ENCODE measurements around the gene LCP1. TPM values are rescaled to one million over a fixed set of nuclear protein-coding genes. Genes with fewer than 3 reads are reported as not detected.

LCP1 gene
- total and polyA plus RNA-seq, 2 of the 13 experiments (the other 11 are each of a cell fraction or from before 2014, with no cell fraction given): 1.6 TPM

GRCh38 chr13:46126552-46127357, 55.2 kb downstream of the LCP1 start (continued):
- TF ChIP-seq CREB1 (IDR thresholded peaks at IDR 0.05): no peak
- TF ChIP-seq CREB1 (CRISPR knock-in tag; IDR thresholded peaks at IDR 0.05): no peak
- no peak for TF ChIP-seq ZNF615 (CRISPR knock-in tag; IDR thresholded peaks at IDR 0.05; ENCODE audit: borderline replicate concordance)
- TF ChIP-seq ZNF749 (CRISPR knock-in tag; IDR thresholded peaks at IDR 0.05; ENCODE audit: borderline replicate concordance): no peak
- TF ChIP-seq ZFP1 (CRISPR knock-in tag; IDR thresholded peaks at IDR 0.05): no peak
- TF ChIP-seq NFKB2 (CRISPR knock-in tag; IDR thresholded peaks at IDR 0.05; ENCODE audit: borderline replicate concordance): no peak
- TF ChIP-seq ZUFSP (CRISPR knock-in tag; IDR thresholded peaks at IDR 0.05; ENCODE audit: borderline replicate concordance): no peak
- TF ChIP-seq GABPA (IDR thresholded peaks at IDR 0.05; ENCODE audit: low read depth, low read length): no peak
- TF ChIP-seq GABPA (CRISPR knock-in tag; IDR thresholded peaks at IDR 0.05; ENCODE audit: low read depth): no peak
- TF ChIP-seq ZNF775 (CRISPR knock-in tag; IDR thresholded peaks at IDR 0.05; ENCODE audit: borderline replicate concordance): no peak
- TF ChIP-seq ZBTB37 (CRISPR knock-in tag; IDR thresholded peaks at IDR 0.05): no peak
- no peak for TF ChIP-seq ZHX2 (IDR thresholded peaks at IDR 0.05; ENCODE audit: low read depth)
- TF ChIP-seq ZHX2 (CRISPR knock-in tag; IDR thresholded peaks at IDR 0.05; ENCODE audit: borderline replicate concordance): no peak
- TF ChIP-seq MLXIP (CRISPR knock-in tag; IDR thresholded peaks at IDR 0.05; ENCODE audit: borderline replicate concordance): no peak
- no peak for TF ChIP-seq RBM22 (optimal IDR thresholded peaks at IDR 0.05; ENCODE audit: low read length)
- TF ChIP-seq MIXL1 (CRISPR knock-in tag; IDR thresholded peaks at IDR 0.05): peak; percentile 67; the same call in 1 of the 2 replicates
- no peak for TF ChIP-seq CC2D1A (CRISPR knock-in tag; IDR thresholded peaks at IDR 0.05)
- no peak for TF ChIP-seq ZNF274 (CRISPR knock-in tag; IDR thresholded peaks at IDR 0.05)
- TF ChIP-seq KDM4B (CRISPR knock-in tag; IDR thresholded peaks at IDR 0.05): 0 out of 2 replicates have a peak, but pooled peaks have one; percentile 52
